GM23248 (cell line): ENCODE measurements around the gene CPED1.

Experiments
- EZH2 ChIP-seq: fragments of 200-600 bp; sonication (generic); IDR thresholded peaks from 2 replicates; pipeline ENCODE4 v1.6.1; 2018; ENCODE audit warnings: antibody characterized with exemption, mild to moderate bottlenecking; ENCODE audit not compliant: insufficient read depth, poor library complexity, severe bottlenecking
- EZH2phosphoT487 ChIP-seq: fragments of 200-600 bp; sonication (generic); IDR thresholded peaks from 2 replicates; pipeline ENCODE4 v1.6.1; 2018; ENCODE audit warnings: antibody characterized with exemption, moderate library complexity, mild to moderate bottlenecking, low read depth; ENCODE audit not compliant: insufficient read depth

DNA sequence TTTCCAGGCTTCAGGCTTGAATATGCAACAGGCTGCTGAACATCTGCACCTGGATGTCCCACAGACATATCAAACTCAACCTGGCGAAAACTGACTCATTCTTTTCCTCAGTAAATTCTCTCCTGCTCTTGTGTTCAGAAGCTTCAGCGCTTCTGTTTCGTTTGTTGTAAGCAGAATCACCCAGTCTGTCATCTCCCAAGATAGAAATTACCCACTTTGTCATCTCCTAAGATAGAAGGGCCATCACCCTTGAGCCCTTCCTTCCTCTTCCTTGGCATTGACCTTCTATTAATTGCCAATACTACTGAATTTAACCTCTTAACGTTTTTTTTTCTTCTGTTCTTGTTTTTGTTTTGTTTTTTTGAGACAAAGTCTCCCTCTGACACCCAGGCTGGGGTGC is 59.7 kb downstream of the CPED1 start:
- TF ChIP-seq EZH2phosphoT487 (no peak), EZH2 (no peak)
